Epithelial cell of proximal tubule (primary cell): ENCODE measurements around the gene KRTAP2-4. TPM values are rescaled to one million over a fixed set of nuclear protein-coding genes. Genes with fewer than 3 reads are reported as not detected.

ENCODE experiments used
- DNase-seq: peaks from one replicate; pipeline ENCODE4 v3.0.0-alpha.2; 2011; ENCODE audit warnings: low read depth
- H3K4me3 ChIP-seq: 2 replicates; pipeline ENCODE4 v1.5.1; 2011; ENCODE audit warnings: low read depth, mild to moderate bottlenecking, low read length
- CTCF ChIP-seq: conservative IDR thresholded peaks from 2 replicates; pipeline ENCODE4 v1.5.1; 2012; ENCODE audit warnings: low read depth, mild to moderate bottlenecking, low read length
- total RNA-seq: library from RNA; depleted of rRNA; stranded (reverse); fragments of >200 nt; gene quantifications from 2 replicates; pipeline ENCODE4 v1.2.3, GENCODE V29; 2015

KRTAP2-4 gene
- total RNA-seq, 1 donor from 2014 or later, result not detected

- H3K4me3 ChIP-seq, result no peak overlapping the region
- TF ChIP-seq CTCF, result no peak
- DNase-seq, result no peak
Observed at GRCh38 chr17:41019415-41019814, 46.3 kb downstream of the KRTAP2-4 start.

GRCh38 chr17:41018541-41018940 is 47.1 kb downstream of the KRTAP2-4 start:
- TF ChIP-seq CTCF, result no peak
- no peak overlapping the region for H3K4me3 ChIP-seq
- DNase-seq, result no peak

GRCh38 chr17:41016578-41017215 is 49.0 kb downstream of the KRTAP2-4 start:
- no peak for DNase-seq
- no peak overlapping the region for H3K4me3 ChIP-seq
- no peak for TF ChIP-seq CTCF

- no peak overlapping the region for H3K4me3 ChIP-seq
- TF ChIP-seq CTCF, result no peak
- DNase-seq, result no peak
Observed at GRCh38 chr17:41015454-41015853, 50.2 kb downstream of the KRTAP2-4 start.

Other genes starting within 250 kb of the KRTAP2-4 start
- 10.8 and 22.6 TPM in 2 replicates for gene KRT10, start 243.3 kb downstream of the KRTAP2-4 start, total RNA-seq
- not detected in 2 replicates for gene KRT12, start 198.7 kb downstream of the KRTAP2-4 start, total RNA-seq
- gene KRT20, start 180.6 kb downstream of the KRTAP2-4 start, total RNA-seq, result not detected in 2 replicates
- 13.4 and 17.1 TPM in 2 replicates for gene KRT23, start 128.2 kb downstream of the KRTAP2-4 start, total RNA-seq
- not detected in 2 replicates for gene KRT39, start 98.9 kb downstream of the KRTAP2-4 start, total RNA-seq
- not detected in 2 replicates for gene KRT40, start 81.6 kb downstream of the KRTAP2-4 start, total RNA-seq
- not detected in 2 replicates for gene KRTAP3-3, start 71.7 kb downstream of the KRTAP2-4 start, total RNA-seq
- not detected in 2 replicates for gene KRTAP3-2, start 66.0 kb downstream of the KRTAP2-4 start, total RNA-seq
- not detected in 2 replicates for gene KRTAP3-1, start 56.8 kb downstream of the KRTAP2-4 start, total RNA-seq
- gene KRTAP1-5, start 38.7 kb downstream of the KRTAP2-4 start, total RNA-seq, result not detected in 2 replicates
- gene KRTAP1-4, start 35.7 kb downstream of the KRTAP2-4 start, total RNA-seq, result not detected in 2 replicates
- not detected in 2 replicates for gene KRTAP1-3, start 31.0 kb downstream of the KRTAP2-4 start, total RNA-seq
- not detected in 2 replicates for gene KRTAP1-1, start 24.4 kb downstream of the KRTAP2-4 start, total RNA-seq
- not detected in 2 replicates for gene KRTAP2-1, start 18.6 kb downstream of the KRTAP2-4 start, total RNA-seq
- gene KRTAP2-2, start 10.6 kb downstream of the KRTAP2-4 start, total RNA-seq, result not detected in 2 replicates
- gene KRTAP2-3, start 5.8 kb downstream of the KRTAP2-4 start, total RNA-seq, result 11.6 and 26.7 TPM in 2 replicates
- gene KRTAP4-7, start 18.3 kb upstream of the KRTAP2-4 start, total RNA-seq, result not detected in 2 replicates
- not detected in 2 replicates for gene KRTAP4-8, start 32.3 kb upstream of the KRTAP2-4 start, total RNA-seq
- gene KRTAP4-16, start 36.3 kb upstream of the KRTAP2-4 start, total RNA-seq, result not detected in 2 replicates
- gene KRTAP4-9, start 39.5 kb upstream of the KRTAP2-4 start, total RNA-seq, result 0.58 TPM in 1 of 2 replicates, not detected in the other
- gene KRTAP4-11, start 52.5 kb upstream of the KRTAP2-4 start, total RNA-seq, result not detected in 2 replicates
- gene KRTAP4-12, start 58.3 kb upstream of the KRTAP2-4 start, total RNA-seq, result not detected in 2 replicates
- gene KRTAP4-6, start 74.7 kb upstream of the KRTAP2-4 start, total RNA-seq, result not detected in 2 replicates
- not detected in 2 replicates for gene KRTAP4-5, start 83.9 kb upstream of the KRTAP2-4 start, total RNA-seq
- gene KRTAP4-4, start 94.9 kb upstream of the KRTAP2-4 start, total RNA-seq, result not detected in 2 replicates
- gene KRTAP4-3, start 102.3 kb upstream of the KRTAP2-4 start, total RNA-seq, result not detected in 2 replicates
- not detected in 2 replicates for gene KRTAP4-2, start 112.3 kb upstream of the KRTAP2-4 start, total RNA-seq
- not detected in 2 replicates for gene KRTAP4-1, start 119.0 kb upstream of the KRTAP2-4 start, total RNA-seq
- gene KRTAP9-1, start 124.0 kb upstream of the KRTAP2-4 start, total RNA-seq, result not detected in 2 replicates
- gene KRTAP9-2, start 160.8 kb upstream of the KRTAP2-4 start, total RNA-seq, result not detected in 2 replicates
- not detected in 2 replicates for gene KRTAP9-3, start 166.6 kb upstream of the KRTAP2-4 start, total RNA-seq
- not detected in 2 replicates for gene KRTAP9-8, start 172.1 kb upstream of the KRTAP2-4 start, total RNA-seq
- not detected in 2 replicates for gene KRTAP9-4, start 183.8 kb upstream of the KRTAP2-4 start, total RNA-seq
- gene KRTAP9-9, start 189.5 kb upstream of the KRTAP2-4 start, total RNA-seq, result not detected in 2 replicates
- gene KRTAP9-6, start 199.5 kb upstream of the KRTAP2-4 start, total RNA-seq, result not detected in 2 replicates
- not detected in 2 replicates for gene KRTAP9-7, start 209.8 kb upstream of the KRTAP2-4 start, total RNA-seq
- not detected in 2 replicates for gene KRTAP29-1, start 237.0 kb upstream of the KRTAP2-4 start, total RNA-seq
- not detected in 2 replicates for gene KRTAP16-1, start 243.4 kb upstream of the KRTAP2-4 start, total RNA-seq
- gene KRTAP17-1, start 249.8 kb upstream of the KRTAP2-4 start, total RNA-seq, result not detected in 2 replicates